K562 (cell line): Measurements from ENCODE around the gene WT1. TPM values are rescaled to one million over a fixed set of nuclear protein-coding genes. Genes with fewer than 3 reads are reported as not detected.

Experiments used
- ATAC-seq: fragments of 200-7000 bp; cut with Tn5 transposase; 3 replicates; pipeline ENCODE4 v1.9.1; 2020; ENCODE audit warnings: moderate library complexity
- BruUV-seq: library from RNA; stranded (reverse); fragments of 400-500 nt; replicated peaks from 2 replicates; lab custom pipeline; 2021; lab: Mats Ljungman, UMichigan
- CTCF ChIA-PET: fragments of 300-600 bp; formaldehyde crosslinking; extraction: SDS; loops from one replicate; lab custom pipeline; 2021; ENCODE audit warnings: low intra/inter-chr PET ratio; lab: Yijun Ruan, JAX
- POLR2A ChIA-PET: fragments of 300-600, 350-650 bp; sonication (Branson Sonifier 250); formaldehyde crosslinking; extraction: SDS; loops from one replicate; lab custom pipeline; 2021; ENCODE audit warnings: antibody characterized with exemption, inconsistent platforms; lab: Yijun Ruan, JAX
- DNase-seq, 4 experiments: peaks; one replicate each; pipeline versions ENCODE4 v3.0.0 to v3.0.0-alpha.2; 2011 to 2018; ENCODE audit warnings: low spot score in 3 of 4, mixed read lengths in 3 of 4; ENCODE audit errors: extremely low read depth in 1 of 4
- FAIRE-seq: peaks from 2 replicates; lab custom pipeline; 2011; peaks lifted over from hg19 to GRCh38; lab: Jason Lieb, UNC
- H2AFZ ChIP-seq: 2 replicates; pipeline ENCODE4 v1.6.0; 2011; ENCODE audit warnings: low read depth, low read length, control low read depth, inconsistent platforms
- H3K27ac ChIP-seq: fragments of 200-600 bp; 3 replicates; pipeline ENCODE4 v1.8.0; 2011; ENCODE audit warnings: low read depth, mild to moderate bottlenecking, control low read depth, inconsistent platforms, low read length, moderate library complexity, mixed read lengths; ENCODE audit errors: extremely low read depth
- H3K27me3 ChIP-seq, 2 experiments: fragments of 300-600 bp in 1 of 2; 2 replicates in 1 of 2; 3 replicates in 1 of 2; pipeline versions ENCODE4 v1.6.0 to v1.8.0; 2011; ENCODE audit warnings: inconsistent platforms in 2 of 2, low read length in 2 of 2, mild to moderate bottlenecking in 1 of 2, mixed read lengths in 1 of 2, moderate library complexity in 1 of 2; ENCODE audit not compliant: control insufficient read depth in 2 of 2, insufficient read depth in 2 of 2
- H3K36me3 ChIP-seq: fragments of 300-600 bp; 3 replicates; pipeline ENCODE4 v1.8.0; 2011; ENCODE audit warnings: mild to moderate bottlenecking, low read length, inconsistent platforms; ENCODE audit not compliant: control insufficient read depth, insufficient read depth
- H3K4me1 ChIP-seq, 2 experiments: fragments of 200-600 bp in 1 of 2; replicated peaks in 1 of 2; 2 replicates in 1 of 2; 3 replicates in 1 of 2; pipeline versions ENCODE4 v1.5.1 to v1.8.0; 2011; ENCODE audit warnings: inconsistent platforms in 2 of 2, low read length in 2 of 2, mild to moderate bottlenecking in 1 of 2, mixed read lengths in 1 of 2, moderate library complexity in 1 of 2; ENCODE audit not compliant: control insufficient read depth in 2 of 2, insufficient read depth in 2 of 2
- H3K4me2 ChIP-seq: 2 replicates; pipeline ENCODE4 v1.6.1; 2011; ENCODE audit warnings: low read length, control low read depth, inconsistent platforms, mixed read lengths; ENCODE audit not compliant: insufficient read depth
- H3K4me3 ChIP-seq: fragments of 200-600 bp; sonication (generic), shearing (Covaris generic); 2 replicates; pipeline ENCODE4 v1.5.1; 2016; ENCODE audit warnings: control low read depth, inconsistent platforms
- H3K79me2 ChIP-seq: fragments of 200-600 bp; 3 replicates; pipeline ENCODE4 v1.8.0; 2011; ENCODE audit warnings: low read length, inconsistent platforms; ENCODE audit not compliant: control insufficient read depth, insufficient read depth
- H3K9ac ChIP-seq, 2 experiments: 2 replicates each; pipeline versions ENCODE4 v1.6.0 to v1.6.1; 2011; ENCODE audit warnings: low read depth in 2 of 2, low read length in 2 of 2, control low read depth in 1 of 2, inconsistent platforms in 1 of 2, mild to moderate bottlenecking in 1 of 2, mixed read lengths in 1 of 2; ENCODE audit not compliant: insufficient read depth in 1 of 2
- H3K9me1 ChIP-seq: one replicate; pipeline ENCODE4 v1.6.0; 2011; ENCODE audit warnings: inconsistent platforms, mild to moderate bottlenecking, low read length, moderate library complexity; ENCODE audit not compliant: control insufficient read depth, insufficient read depth
- H3K9me3 ChIP-seq: replicated peaks from 2 replicates; pipeline ENCODE4 v1.5.1; 2011; ENCODE audit warnings: low read depth, low read length, inconsistent platforms; ENCODE audit not compliant: control insufficient read depth, insufficient read depth
- H4K20me1 ChIP-seq: replicated peaks from 2 replicates; pipeline ENCODE4 v1.6.1; 2011; ENCODE audit warnings: low read length, inconsistent platforms, mixed read lengths; ENCODE audit not compliant: control insufficient read depth, insufficient read depth
- CEBPB ChIP-seq: fragments of 450-650 bp; IDR thresholded peaks from 2 replicates; pipeline ENCODE4 v1.6.1; 2016; ENCODE audit warnings: missing genetic modification characterization, missing compliant biosample characterization
- CEBPG ChIP-seq, 3 experiments: fragments of 200-800 bp in 1 of 3; sonication (Bioruptor generic) in 1 of 3; sonication (generic) in 1 of 3; formaldehyde crosslinking in 1 of 3; IDR thresholded peaks in 2 of 3; conservative IDR thresholded peaks in 1 of 3; 2 replicates each; pipeline versions ENCODE4 v1.6.1 to v1.8.0; 2016 to 2022; ENCODE audit warnings: missing compliant biosample characterization in 2 of 3, missing genetic modification characterization in 2 of 3, mild to moderate bottlenecking in 1 of 3, missing genetic modification reagents in 1 of 3
- whole genome bisulfite sequencing: fragments of 100-300 bp; shearing (Covaris generic); methylation state at CpG from one replicate; pipeline ENCODE4 v1.1.6; 2016; ENCODE audit warnings: low coverage, mixed read lengths; ENCODE audit not compliant: insufficient coverage; ENCODE audit errors: missing lambda C conversion rate; 5-methylcytosine and 5-hydroxymethylcytosine counted together
- in situ Hi-C: fragments of 300-500 bp; cut with MboI; formaldehyde crosslinking; loops from 4 replicates; pipeline ENCODE4 v1.15.0; 2018; ENCODE audit warnings: inconsistent platforms, mixed read lengths
- intact Hi-C: fragments of 100-400 bp; cut with micrococcal nuclease; formaldehyde crosslinking; loops from 2 replicates; pipeline ENCODE4 v1.14.2; 2022
- polyA plus RNA-seq, 8 experiments: library from polyadenylated mRNA; depleted of rRNA in 4 of 8; stranded (reverse) in 5 of 8; unstranded in 3 of 8; fragments of >200 nt; fragmentation: Nextera tagmentation in 2 of 8; fragmentation: Illumina TruSeq in 1 of 8; extraction: Ambion mirVana in 2 of 8; extraction: Trizol in 1 of 8; gene quantifications; 2 replicates each; pipeline versions ENCODE4 v1.2.1 to v1.2.3, GENCODE V29; 2011 to 2014; ENCODE audit warnings: inconsistent platforms in 1 of 8, missing spikeins in 1 of 8
- total RNA-seq, 7 experiments: library from RNA; depleted of rRNA in 6 of 7; stranded (reverse); fragments of >200 nt in 6 of 7; fragmentation: Illumina TruSeq in 2 of 7; extraction: Trizol in 2 of 7; gene quantifications; 2 replicates each; pipeline versions ENCODE4 v1.2.1 to v1.2.3, GENCODE V29; 2011 to 2021; ENCODE audit warnings: low replicate concordance in 1 of 7
- TF ChIP-seq, protein P1 (sequence below): fragments of 450-650 bp; conservative IDR thresholded peaks from 2 replicates; pipeline ENCODE4 v1.6.1; 2016; ENCODE audit warnings: missing genetic modification characterization, low read depth, mild to moderate bottlenecking, missing compliant biosample characterization, moderate library complexity

The WT1 gene
- total and polyA plus RNA-seq, 9 of the 15 experiments (the other 6 are each of a cell fraction or from before 2014, with no cell fraction given), result 7.1 to 33.8 (median 19.4) TPM

- Histone ChIP-seq H2AFZ (no peak overlapping the region), H3K9me3 (no peaks in the 10 kb centered on the region), H3K4me1 (peaks cover 5 to 6% of the 10 kb centered on the region in 2 experiments; a peak in 4 of 5 replicates), H3K4me3 (no peak overlapping the region), H3K9me1 (no peaks in the 10 kb centered on the region), H4K20me1 (no peaks in the 10 kb centered on the region), H3K27me3 (no peaks in the 10 kb centered on the region), H3K9ac (no peak overlapping the region), H3K27ac (no peak overlapping the region), H3K36me3 (no peaks in the 10 kb centered on the region), H3K4me2 (no peak overlapping the region), H3K79me2 (no peaks in the 10 kb centered on the region)
- TF ChIP-seq, protein P1, sequence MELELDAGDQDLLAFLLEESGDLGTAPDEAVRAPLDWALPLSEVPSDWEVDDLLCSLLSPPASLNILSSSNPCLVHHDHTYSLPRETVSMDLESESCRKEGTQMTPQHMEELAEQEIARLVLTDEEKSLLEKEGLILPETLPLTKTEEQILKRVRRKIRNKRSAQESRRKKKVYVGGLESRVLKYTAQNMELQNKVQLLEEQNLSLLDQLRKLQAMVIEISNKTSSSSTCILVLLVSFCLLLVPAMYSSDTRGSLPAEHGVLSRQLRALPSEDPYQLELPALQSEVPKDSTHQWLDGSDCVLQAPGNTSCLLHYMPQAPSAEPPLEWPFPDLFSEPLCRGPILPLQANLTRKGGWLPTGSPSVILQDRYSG, result no peak
- TF ChIP-seq CEBPG (CRISPR knock-in tag; IDR thresholded peaks at IDR 0.05), result 0 out of 2 replicates have a peak, but pooled peaks have one; percentile 9
- TF ChIP-seq CEBPG (tag; conservative IDR thresholded peaks at IDR 0.05 in 1 of 2, IDR thresholded peaks at IDR 0.05 in 1 of 2), result peak in 1 of 2 experiments; percentile 73; a peak in 2 of 4 replicates
- TF ChIP-seq CEBPB, result peak; percentile 75
- ChIA-PET POLR2A (interaction anchor here (1.3 kb wide), 1 partner anchor 19 kb away, joined by 3 read pairs; no protein-coding TSS in a partner anchor), CTCF (no interaction called here)
- ATAC-seq, result no peak
- in situ Hi-C loops, result no loop called here
- 89% methylated on average over 1 of the region's 1 CpG for WGBS
- DNase-seq, result no peak
- FAIRE-seq, result no peak
- BruUV-seq, result no TSS peak
- intact Hi-C loops, result no loop called here
These were observed 34.5 kb upstream of the WT1 start for GRCh38 chr11:32469791-32470190.
